Subcutaneous adipose tissue (tissue), 4 donors: ENCODE data around the gene SRRM5. TPM values are rescaled to one million over a fixed set of nuclear protein-coding genes. Genes with fewer than 3 reads are reported as not detected.

Experiments
- small RNA-seq: library from RNA; depleted of rRNA; stranded (forward); fragments of <200 nt; gene quantifications from one replicate; pipeline ENCODE3, GENCODE V24; 2016
- total RNA-seq, 4 donors: library from RNA; depleted of rRNA; stranded (reverse); fragments of >200 nt; gene quantifications; one replicate each; pipeline ENCODE4 v1.1.0, GENCODE V29; 2016
- TF ChIP-seq, protein P1 (sequence below): fragments of 450-650 bp; IDR thresholded peaks from one replicate; pipeline ENCODE4 v1.5.1; 2016; ENCODE audit warnings: low read depth, mild to moderate bottlenecking, control low read depth, antibody characterized with exemption, moderate library complexity

The SRRM5 gene
- total RNA-seq, 4 donors from 2014 or later: 0.33 to 0.66 (median 0.34) TPM; not detected in 1

DNA sequence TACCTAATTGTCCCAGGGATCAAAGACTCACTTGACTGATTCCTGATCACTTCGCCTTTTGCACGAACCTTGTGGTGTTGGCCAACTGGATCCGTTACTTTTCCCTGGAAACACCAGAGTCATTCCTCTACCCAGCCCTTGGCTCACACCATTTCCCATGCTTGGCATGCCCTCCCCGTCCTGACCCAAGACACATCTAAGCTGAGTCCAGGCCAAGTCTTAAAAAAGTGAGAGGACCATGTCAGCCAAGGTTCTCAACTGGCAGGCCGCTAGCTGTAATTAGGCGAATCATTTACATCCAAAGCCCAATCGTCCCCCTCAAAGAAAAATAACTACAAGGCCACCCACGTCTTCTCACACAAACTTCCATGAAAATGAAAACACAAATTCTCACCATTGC, 46.6 kb downstream of the SRRM5 start:
- TF ChIP-seq, protein P1, sequence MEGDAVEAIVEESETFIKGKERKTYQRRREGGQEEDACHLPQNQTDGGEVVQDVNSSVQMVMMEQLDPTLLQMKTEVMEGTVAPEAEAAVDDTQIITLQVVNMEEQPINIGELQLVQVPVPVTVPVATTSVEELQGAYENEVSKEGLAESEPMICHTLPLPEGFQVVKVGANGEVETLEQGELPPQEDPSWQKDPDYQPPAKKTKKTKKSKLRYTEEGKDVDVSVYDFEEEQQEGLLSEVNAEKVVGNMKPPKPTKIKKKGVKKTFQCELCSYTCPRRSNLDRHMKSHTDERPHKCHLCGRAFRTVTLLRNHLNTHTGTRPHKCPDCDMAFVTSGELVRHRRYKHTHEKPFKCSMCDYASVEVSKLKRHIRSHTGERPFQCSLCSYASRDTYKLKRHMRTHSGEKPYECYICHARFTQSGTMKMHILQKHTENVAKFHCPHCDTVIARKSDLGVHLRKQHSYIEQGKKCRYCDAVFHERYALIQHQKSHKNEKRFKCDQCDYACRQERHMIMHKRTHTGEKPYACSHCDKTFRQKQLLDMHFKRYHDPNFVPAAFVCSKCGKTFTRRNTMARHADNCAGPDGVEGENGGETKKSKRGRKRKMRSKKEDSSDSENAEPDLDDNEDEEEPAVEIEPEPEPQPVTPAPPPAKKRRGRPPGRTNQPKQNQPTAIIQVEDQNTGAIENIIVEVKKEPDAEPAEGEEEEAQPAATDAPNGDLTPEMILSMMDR: no peak

DNA sequence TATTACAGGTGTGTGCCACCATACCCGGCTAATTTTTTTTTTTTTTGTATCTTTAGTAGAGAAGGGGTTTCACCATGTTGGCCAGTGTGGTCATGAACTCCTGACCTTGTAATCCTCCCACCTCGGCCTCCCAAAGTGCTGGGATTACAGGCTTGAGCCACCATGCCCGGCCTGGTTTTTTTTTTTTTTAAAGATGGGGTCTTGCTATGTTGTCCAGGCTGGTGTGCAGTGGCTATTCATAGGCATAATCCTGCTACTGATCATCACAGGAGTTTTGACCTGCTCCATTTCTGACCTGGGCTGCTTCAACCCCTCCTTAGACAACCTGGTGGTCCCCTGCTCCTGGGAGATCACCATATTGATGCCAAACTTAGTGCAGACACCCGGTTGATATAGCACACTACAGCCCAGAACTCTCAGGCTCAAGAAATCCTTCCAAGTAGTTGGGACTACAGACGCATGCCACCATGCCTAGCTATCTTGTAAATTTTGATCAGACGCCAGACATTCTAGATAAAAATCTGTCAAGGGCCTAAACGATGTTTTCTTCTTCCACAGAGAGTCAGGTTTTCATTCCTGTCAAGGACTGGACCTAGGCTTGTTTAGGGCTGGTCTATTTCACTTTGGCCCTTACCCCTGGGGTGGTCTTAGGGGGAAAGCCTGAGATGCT, 48.5 kb downstream of the SRRM5 start:
- TF ChIP-seq, protein P1: no peak

DNA sequence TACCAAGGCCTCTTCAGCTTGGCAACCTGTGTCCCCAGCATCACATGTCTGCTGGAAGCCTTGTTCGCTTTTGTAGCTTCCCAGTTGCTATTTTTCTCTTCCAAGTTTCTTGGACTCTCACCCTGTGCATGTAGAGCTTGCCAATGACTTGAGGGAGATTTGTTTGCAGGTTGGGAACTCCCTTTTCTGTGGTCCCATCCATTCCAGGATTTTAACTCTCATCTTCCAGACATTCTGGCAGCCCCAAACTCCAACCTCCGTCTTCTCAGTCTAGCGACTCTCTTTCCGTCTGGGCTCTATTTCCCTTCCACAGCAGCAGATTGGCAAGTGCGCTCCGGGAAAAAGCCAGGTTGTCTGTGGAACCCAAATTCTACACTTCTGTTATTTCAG, 49.1 kb downstream of the SRRM5 start:
- TF ChIP-seq, protein P1: no peak

DNA sequence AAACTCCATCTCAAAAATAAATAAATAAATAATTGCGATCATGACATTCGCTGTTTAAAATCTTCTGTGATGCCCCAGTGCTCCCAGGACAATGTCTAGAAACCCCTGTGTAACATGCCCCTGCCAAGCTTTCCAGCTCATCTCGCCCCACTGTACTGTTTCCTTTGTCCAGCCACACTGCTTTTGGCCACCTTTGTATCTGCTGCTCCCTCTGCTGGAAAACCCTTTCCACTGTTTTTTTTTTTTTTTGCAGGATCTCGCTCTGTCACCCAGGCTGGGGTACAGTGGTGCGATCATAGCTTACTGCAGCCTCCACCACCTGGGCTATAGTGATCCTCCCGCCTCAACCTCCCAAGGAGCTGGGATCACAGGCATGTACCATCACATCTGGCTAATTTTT, 50.6 kb downstream of the SRRM5 start:
- TF ChIP-seq, protein P1: no peak

DNA sequence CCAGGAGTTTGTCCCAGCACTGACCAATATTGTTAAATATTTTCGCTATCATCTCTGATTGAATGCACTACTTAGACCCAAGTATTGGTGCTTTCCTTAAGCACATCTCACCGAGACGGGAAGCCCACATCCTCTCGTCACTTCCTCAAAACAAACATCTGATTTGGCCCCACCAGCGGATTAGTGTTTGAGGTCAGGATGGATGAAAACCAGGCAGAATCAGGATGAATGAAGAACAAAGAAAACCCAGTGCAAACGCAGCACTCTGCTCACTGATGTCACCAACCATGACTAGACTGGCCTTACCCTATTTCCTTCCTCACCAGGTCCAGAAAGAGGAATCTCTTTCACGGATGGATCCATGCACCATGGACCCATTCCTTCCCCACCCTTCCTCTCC, 52.1 kb downstream of the SRRM5 start:
- TF ChIP-seq, protein P1: no peak

Small RNAs within 50 kb of the gene (small RNA-seq; reads per million reads assigned to genes)
- not detected for gene RN7SL368P

Other genes starting within 250 kb of the SRRM5 start
- gene TEX101, start 197.2 kb upstream of the SRRM5 start, total RNA-seq: not detected
- gene LYPD3, start 146.5 kb upstream of the SRRM5 start, total RNA-seq: under 1 TPM in 1 of 4 donors, not detected in 3; 0.34 TPM
- gene PHLDB3, start 107.3 kb upstream of the SRRM5 start, total RNA-seq: 1 to 10 TPM; 1.9 to 5.7 (median 3.5) TPM
- gene ETHE1, start 84.9 kb upstream of the SRRM5 start, total RNA-seq: 10 to 100 TPM; 20.2 to 36.7 (median 31.3) TPM
- gene ZNF575, start 78.9 kb upstream of the SRRM5 start, total RNA-seq: 1 to 10 TPM in 1 of 4 donors, under 1 TPM in 1, not detected in 2; 0.44 to 3.2 TPM
- 10 to 100 TPM; 10.6 to 24.1 (median 19.2) TPM for gene XRCC1, start 36.6 kb upstream of the SRRM5 start, total RNA-seq
- gene PINLYP, start 36.3 kb upstream of the SRRM5 start, total RNA-seq: 10 to 100 TPM in 1 of 4 donors, 1 to 10 TPM in 3; 3.3 to 11.7 (median 6.0) TPM
- gene IRGQ, start 16.0 kb upstream of the SRRM5 start, total RNA-seq: 10 to 100 TPM in 3 of 4 donors, 1 to 10 TPM in 1; 8.5 to 16.0 (median 11.5) TPM
- 10 to 100 TPM in 2 of 4 donors, 1 to 10 TPM in 2; 4.1 to 11.6 (median 9.4) TPM for gene ZNF576, start 15.5 kb upstream of the SRRM5 start, total RNA-seq
- 10 to 100 TPM; 11.1 to 27.1 (median 21.4) TPM for gene ZNF428, start 7.5 kb downstream of the SRRM5 start, total RNA-seq
- 10 to 100 TPM in 1 of 4 donors, 1 to 10 TPM in 1, under 1 TPM in 2; 0.57 to 31.9 (median 0.92) TPM for gene CADM4, start 27.8 kb downstream of the SRRM5 start, total RNA-seq
- 100 to 1,000 TPM in 1 of 4 donors, 10 to 100 TPM in 3; 13.8 to 102 (median 21.5) TPM for gene PLAUR, start 58.1 kb downstream of the SRRM5 start, total RNA-seq
- not detected for gene IRGC, start 104.0 kb downstream of the SRRM5 start, total RNA-seq
- gene SMG9, start 142.9 kb downstream of the SRRM5 start, total RNA-seq: 10 to 100 TPM; 10.0 to 17.2 (median 12.7) TPM
- 10 to 100 TPM in 1 of 4 donors, 1 to 10 TPM in 2, under 1 TPM in 1; 0.57 to 25.2 (median 3.6) TPM for gene KCNN4, start 168.9 kb downstream of the SRRM5 start, total RNA-seq
- gene LYPD5, start 190.4 kb downstream of the SRRM5 start, total RNA-seq: under 1 TPM in 3 of 4 donors, not detected in 1; 0.22 to 0.94 (median 0.51) TPM
- gene ZNF283, start 215.2 kb downstream of the SRRM5 start, total RNA-seq: 10 to 100 TPM in 1 of 4 donors, 1 to 10 TPM in 3; 5.7 to 10.5 (median 8.1) TPM